ENCODE measurements around the gene NRG3. TPM values are rescaled to one million over a fixed set of nuclear protein-coding genes. Genes with fewer than 3 reads are reported as not detected.

NRG3 gene
- total and polyA plus RNA-seq, 2 of the 8 experiments (the other 6 are each of a cell fraction or from before 2014, with no cell fraction given), result 4.2 to 5.0 TPM

DNA sequence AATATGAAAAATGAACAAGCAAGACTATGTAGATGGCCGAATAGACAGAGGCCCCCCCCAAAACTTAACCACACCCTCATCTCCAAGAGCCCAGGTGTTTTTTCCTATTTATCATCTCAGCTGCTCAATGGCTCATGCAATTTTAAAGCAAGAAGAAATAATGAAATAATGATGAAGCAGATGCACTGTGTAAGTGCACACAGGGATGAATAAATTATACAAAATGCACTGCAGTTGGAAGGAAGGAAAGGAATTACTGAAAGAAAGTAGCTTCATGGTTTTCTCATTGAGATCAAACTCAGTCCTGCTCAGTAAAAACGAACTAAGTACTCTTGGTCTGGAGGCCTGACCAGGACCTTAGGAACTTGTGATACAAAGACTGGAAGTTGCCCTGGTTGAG is 810.1 kb downstream of the NRG3 start (continued):
- TF ChIP-seq SIN3A (conservative IDR thresholded peaks at IDR 0.05 in 1 of 2, IDR thresholded peaks at IDR 0.05 in 1 of 2; ENCODE audit: low read depth in 1 of 2, low read length in 2 of 2) (no peak), TAF7 (optimal IDR thresholded peaks at IDR 0.05; ENCODE audit: borderline replicate concordance, low read depth, low read length) (no peak)
